Measurements from ENCODE around the gene PIGW. TPM values are rescaled to one million over a fixed set of nuclear protein-coding genes. Genes with fewer than 3 reads are reported as not detected.

Gene PIGW, protein sequence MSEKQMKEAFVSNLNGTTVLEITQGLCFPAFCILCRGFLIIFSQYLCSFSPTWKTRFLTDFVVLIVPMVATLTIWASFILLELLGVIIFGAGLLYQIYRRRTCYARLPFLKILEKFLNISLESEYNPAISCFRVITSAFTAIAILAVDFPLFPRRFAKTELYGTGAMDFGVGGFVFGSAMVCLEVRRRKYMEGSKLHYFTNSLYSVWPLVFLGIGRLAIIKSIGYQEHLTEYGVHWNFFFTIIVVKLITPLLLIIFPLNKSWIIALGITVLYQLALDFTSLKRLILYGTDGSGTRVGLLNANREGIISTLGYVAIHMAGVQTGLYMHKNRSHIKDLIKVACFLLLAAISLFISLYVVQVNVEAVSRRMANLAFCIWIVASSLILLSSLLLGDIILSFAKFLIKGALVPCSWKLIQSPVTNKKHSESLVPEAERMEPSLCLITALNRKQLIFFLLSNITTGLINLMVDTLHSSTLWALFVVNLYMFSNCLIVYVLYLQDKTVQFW
- total RNA-seq, result 13.9 and 14.4 TPM in 2 replicates

DNA sequence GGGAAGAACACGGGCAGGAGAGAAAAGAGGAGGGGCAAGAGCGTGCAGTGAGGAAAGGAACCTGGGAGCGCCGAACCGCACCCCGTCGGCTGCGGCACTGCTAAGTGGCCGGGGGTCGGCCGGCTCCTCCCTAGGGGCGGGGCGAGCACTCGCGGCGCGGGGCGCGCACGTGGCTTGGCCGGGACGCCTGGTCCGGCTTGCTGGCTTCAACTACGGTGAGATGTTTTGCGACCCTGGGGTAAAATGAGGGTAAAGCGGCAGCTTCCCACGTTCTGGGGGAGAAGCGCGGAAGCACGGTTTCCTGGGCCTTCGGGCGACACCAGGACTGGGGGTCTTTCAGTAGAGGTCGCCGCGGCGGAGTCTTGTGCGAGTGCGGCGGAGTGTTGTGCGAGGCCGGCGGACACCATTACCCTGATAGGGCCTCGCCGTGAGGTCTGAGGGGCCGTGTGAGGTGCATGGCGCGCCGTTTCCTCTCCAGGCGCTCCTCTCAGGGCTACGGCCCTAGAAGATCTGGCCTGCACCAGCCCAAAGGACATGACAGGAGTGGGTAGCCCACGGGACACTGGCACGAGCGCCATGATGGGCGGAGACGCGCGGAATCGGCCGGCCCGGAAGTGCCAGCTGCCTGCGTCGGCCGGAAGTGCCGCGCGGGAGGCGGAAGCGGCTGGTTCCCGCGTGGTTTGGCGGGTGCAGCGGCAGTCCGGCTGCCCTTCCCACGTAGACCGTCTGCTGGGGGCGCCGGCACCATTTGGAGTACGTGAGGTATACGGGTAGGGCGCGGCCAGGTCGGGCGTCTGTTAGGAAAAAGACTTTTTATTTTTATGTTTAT is at the start of gene PIGW, which contains the start of gene MYO19:
Gene PIGW (plus strand): TSS at position 148 of the 829 bp plus-strand sequence. CDS start 2,115 bp downstream, outside the sequence.
Gene MYO19 (minus strand): TSS at position 29 of the 829 bp plus-strand sequence. CDS start 2,330 bp downstream, outside the sequence.

DNA sequence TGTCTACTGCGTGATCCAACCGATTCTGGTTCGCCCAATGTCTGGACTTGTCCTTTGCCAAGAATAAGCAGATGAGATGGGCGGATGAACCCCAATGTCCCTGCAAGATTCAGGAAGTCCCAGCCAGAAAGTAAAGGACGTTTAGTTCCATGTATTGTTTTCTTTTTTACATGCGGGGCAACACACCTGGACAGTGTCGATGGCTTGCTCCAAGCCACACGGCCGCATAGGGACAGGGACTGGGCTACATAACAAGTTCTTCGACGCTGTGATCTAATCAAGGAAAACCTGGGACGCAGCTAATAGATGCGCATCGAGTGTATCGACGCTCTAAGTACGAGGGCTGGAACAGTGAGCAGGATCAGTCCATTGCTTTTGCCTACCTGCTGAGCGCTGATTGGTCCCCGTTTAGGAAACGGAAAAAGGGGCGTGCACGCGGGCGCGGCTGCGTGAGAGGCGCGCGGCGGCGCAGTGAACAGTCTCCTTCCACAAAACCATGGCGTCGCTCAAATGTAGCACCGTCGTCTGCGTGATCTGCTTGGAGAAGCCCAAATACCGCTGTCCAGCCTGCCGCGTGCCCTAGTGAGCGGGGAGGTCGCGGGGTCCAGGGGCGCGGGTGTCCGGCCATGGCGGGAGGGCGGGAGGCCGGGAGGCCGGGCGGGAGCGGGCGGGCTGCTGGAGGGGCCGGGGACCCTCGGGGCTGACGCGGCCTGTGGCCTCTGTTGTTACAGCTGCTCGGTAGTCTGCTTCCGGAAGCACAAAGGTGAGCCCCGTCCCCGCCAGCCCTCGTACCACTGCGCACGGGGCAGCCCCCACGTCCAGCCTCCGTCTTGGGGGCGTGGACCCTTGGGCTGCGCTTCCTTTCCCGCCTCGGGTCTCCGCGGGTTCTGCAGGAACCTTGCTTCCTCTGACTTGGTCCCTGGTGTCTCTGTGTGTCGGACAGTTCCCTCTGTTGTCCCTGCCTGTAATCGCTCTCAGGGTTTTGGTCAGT is 48.3 kb upstream of the PIGW start, which contains the start of gene ZNHIT3:
Gene ZNHIT3 (plus strand): TSS at position 478 of the 991 bp plus-strand sequence. CDS start 19 bp downstream, at position 497.

DNA sequence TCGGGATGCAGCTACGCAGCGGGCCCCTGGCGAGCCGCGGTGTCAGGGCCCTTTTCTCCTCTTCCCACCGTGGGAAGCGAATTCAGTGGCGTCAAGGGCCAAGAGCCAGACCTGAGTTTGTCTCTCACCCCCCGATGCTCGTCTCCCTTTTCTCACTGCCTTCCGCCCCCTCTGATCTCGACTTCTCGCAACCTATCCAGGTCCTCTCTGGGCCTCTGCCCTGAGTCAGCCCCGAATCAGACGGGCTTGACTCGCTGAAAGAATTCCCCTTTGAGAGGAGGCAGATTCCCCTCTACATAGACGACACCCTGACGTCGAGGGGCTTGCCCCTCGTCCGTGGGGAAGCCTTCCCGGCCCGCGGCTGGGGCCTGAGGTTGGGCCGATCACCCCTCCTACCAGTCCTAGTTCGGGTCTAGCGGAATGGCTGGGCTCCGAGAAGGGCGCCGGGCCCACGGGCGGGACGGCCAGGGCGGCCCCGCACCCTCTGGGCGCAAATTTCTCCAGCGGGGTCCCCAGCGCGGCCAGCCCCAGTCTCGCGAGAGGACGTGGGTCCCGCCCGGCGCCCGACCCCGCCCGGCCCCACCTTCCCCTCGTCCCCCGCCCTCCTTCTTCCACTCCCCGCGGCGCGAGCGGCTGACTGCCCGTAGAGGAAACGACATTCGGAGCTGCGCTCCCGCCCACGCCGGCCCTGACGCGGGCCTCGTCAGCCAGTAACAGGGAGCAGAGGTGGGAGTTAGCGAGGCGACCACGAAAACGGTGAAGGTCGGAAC is 9.7 kb downstream of the PIGW start, which contains the start of gene GGNBP2:
Gene GGNBP2 (plus strand): TSS at position 613 of the 770 bp plus-strand sequence. CDS start 806 bp downstream, outside the sequence.

Other genes with a start within 250 kb of the PIGW start
- gene TBC1D3G, start 211.1 kb upstream of the PIGW start, total RNA-seq, result not detected in 2 replicates
- gene TBC1D3H, start 146.6 kb upstream of the PIGW start, total RNA-seq, result not detected in 2 replicates
- gene ZNHIT3, start 48.3 kb upstream of the PIGW start, total RNA-seq, result 21.8 and 39.0 TPM in 2 replicates
- gene MYO19, start 119 bp upstream of the PIGW start, total RNA-seq, result 77.9 and 84.7 TPM in 2 replicates
- gene GGNBP2, start 9.9 kb downstream of the PIGW start, total RNA-seq, result 80.0 and 96.0 TPM in 2 replicates
- gene DHRS11, start 56.9 kb downstream of the PIGW start, total RNA-seq, result 7.2 and 7.7 TPM in 2 replicates
- gene MRM1, start 66.6 kb downstream of the PIGW start, total RNA-seq, result 6.2 and 9.0 TPM in 2 replicates